ENCODE data around the gene MAML2.

Gene MAML2

DNA sequence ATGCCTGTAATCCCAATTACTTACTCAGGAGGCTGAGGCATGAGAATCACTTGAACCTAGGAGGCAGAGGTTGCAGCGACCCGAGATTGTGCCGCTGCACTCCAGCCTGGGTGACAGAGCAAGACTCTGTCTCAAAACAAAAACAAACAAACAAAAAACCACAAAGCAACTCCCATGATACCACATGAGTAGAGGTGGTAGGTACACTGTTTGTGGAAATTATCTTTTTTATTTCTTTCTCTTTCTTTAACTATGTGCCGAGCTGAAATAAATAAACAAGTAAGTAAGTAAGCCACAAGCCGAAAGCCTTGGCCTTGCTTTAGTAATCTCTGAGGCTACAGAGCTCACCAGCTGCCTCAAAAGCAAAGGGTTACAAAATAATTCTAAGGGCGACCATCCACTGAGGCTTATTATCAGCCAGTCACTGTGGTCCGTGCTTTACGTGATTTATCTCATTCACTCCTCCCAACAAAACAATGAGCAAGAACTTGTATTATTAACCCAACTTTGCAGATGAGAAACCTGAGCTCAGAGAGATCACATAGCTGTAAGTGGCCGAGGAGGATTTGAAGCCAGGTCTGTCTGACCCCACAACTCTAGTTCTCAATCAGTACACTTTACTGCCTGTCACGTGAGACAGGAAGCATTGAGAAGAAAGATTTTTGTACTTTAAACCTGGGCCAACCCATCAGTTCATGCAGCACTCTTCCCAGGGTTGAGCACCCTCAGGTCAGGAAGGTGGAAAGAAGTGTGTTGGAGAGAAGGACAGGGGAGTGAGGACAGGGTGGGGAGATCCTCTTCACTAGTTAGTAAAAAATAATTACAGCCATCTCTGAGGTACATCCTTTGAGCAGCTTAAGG, 349.3 kb downstream of the MAML2 start:
- no peak for DNase-seq

GRCh38 chr11:95991545-95991944, 351.4 kb downstream of the MAML2 start:
- DNase-seq, result no peak

GRCh38 chr11:95991101-95991500, 351.9 kb downstream of the MAML2 start:
- no peak for DNase-seq

- no peak for DNase-seq
These were observed 353.2 kb downstream of the MAML2 start for GRCh38 chr11:95989780-95990179.

DNA sequence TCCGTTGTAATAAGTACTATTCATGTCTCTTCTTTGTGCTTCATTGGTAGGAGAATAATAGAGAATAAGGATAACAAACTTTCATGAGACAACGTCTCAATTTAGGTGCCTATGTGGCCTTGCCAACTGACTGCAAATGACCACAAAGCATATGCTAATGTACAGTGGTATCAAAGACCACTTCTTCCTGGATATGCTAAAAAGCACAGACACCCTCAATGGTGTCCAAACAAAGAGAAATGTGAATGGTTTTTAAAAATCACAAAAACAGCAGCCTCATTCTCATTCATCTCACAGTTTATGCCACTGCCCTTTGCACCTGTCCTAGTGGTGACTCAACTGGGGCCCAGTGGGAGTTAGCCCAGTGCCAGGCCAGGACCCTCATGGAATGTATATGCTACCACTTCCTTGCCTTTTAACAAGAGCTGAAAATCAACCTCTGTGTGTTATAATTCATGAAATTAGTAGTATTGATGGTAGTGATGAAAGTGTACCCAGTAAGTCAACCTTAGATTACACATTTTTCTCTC, 353.9 kb downstream of the MAML2 start:
- no peak for DNase-seq

GRCh38 chr11:95985174-95985808, 357.7 kb downstream of the MAML2 start:
- no peak for DNase-seq

- DNase-seq, result no peak
These were observed 358.9 kb downstream of the MAML2 start for GRCh38 chr11:95984072-95984471.

- no peak for DNase-seq
These were observed 365.3 kb downstream of the MAML2 start for GRCh38 chr11:95977534-95978174.

DNA sequence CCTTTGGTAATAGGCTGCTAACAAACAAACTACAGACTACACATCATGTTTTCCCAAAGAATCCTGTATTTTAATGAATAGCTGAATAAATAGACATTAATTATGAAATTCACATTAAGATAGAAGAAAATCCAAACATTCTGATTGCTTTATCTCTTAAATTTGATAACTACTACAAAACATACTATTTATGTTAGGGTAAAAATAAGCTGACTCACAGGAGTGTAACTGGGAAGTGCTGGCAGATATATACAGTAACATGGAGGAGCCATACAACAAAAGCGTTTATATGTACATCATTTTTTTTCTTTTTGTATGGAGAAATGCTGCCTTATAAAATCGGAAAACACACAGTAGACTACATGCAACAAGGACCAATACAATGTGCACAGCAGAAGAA, 366.4 kb downstream of the MAML2 start:
- no peak for DNase-seq

DNA sequence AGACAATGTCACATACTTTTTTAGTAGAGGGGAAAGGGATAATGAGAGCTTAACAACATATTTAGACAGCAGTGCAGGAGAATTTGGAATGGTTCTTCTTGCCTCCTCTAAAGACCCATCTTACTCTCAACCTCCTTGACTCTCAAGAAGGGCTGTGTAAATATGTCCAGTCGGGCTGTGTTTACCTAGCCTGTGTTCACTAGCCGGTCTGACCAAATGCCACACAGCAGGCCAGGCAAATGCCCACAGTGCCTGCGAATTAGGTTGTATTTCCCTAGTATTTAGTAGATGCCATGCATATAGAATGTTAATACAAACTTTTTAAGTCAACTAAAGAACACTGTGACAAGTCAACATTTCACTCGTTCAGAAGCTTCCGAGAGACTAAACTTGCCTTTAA, 367.7 kb downstream of the MAML2 start:
- DNase-seq, result no peak

DNA sequence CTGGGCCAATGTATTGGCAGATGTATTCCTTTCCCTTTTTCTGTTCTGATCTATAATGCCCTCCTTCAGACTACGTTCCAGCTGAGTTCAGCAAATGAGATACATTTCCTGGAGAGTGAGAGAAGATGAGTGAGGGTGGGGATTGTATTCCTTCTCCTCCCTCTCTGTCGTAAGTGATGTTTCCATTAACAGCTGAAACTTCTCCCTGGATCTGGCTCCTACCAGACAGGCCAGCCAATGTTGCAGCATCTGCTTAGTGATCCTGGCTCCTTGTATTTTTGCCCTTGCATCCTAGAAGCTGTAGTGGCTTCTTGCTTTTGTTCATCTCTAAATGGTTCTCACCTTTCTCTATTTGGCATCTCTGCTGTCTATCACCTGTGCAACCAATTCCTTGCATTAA, 370.9 kb downstream of the MAML2 start:
- DNase-seq, result no peak

DNA sequence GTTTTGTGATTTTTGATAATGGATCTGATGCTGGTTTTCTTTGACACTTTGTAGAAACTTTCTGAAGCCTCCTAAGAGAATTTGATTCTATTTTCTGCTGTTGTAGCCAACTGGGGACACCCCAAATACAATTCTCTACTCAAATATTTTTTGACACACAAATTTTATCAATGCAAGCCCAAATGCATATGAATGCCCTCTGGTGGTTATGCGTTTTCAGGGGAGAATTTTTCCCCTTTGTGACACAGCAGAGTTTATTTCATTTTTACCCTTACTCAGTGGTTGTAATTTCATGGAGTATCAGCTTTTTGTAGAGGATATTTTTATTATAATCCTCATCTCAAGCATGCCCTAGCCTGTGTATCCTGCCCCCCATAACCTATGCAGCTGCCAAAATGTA, 374.4 kb downstream of the MAML2 start:
- DNase-seq, result no peak

DNA sequence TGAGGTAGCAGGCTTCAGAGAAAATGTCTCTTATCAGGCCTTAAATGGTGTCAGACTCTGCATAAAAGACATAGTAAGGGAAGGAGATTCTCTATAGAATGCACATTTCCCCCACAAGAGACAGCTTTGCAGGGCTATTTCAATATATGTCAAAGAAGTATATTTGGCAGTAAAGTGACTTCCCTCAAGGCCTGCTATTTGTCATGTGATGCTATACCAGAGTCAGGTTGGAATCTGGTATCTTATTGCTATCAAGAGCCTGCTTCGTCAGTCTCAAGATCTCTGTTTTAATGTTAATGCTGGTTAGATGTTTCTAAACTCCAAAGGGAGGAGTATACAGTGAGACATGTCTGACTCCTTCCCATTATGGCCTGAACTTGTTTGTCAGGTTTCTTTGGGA, 378.7 kb downstream of the MAML2 start:
- no peak for DNase-seq

DNA sequence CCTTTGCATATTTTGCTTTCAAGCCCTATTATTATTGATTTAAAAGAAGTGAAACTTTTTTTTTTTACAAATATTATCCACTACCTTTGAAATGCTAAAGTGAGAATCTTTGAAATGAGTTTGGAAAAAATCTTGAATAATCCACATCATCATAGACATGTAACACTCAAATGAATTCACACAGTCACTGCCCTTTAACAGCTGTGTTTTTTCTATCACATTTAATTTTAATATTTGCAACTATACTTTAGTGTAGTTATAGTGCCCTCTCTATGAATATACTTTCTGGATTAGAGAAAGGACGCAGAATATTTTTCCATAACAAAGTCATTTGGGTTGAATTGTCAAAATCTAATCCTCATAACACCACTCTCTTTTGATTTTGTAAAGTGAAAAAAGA, 381.2 kb downstream of the MAML2 start:
- DNase-seq, result no peak

DNA sequence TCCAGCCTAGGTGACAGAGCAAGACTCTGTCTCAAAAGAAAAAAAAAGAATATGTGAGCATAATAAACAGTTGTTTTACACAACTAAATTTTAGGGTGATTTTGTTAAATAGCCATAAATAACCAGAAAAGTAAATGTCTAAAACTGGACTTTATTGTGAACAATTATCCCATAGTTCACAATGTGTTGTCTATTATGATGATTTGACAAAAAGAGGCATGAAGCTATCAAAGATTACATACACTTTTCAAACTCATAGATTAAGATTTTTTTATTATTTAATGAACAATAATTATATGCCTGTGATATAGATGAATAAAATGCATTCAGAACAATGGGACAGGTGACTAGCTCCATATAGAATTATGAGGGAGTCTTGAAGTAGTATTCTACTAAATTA, 392.1 kb downstream of the MAML2 start:
- DNase-seq, result no peak

GRCh38 chr11:95948637-95949036, 394.4 kb downstream of the MAML2 start:
- no peak for DNase-seq

- DNase-seq, result no peak
These were observed 398.4 kb downstream of the MAML2 start for GRCh38 chr11:95944623-95945022.

- no peak for DNase-seq
These were observed 399.4 kb downstream of the MAML2 start for GRCh38 chr11:95943546-95943945.

GRCh38 chr11:95939091-95939490, 403.9 kb downstream of the MAML2 start:
- DNase-seq, result no peak

- DNase-seq, result no peak
These were observed 405.6 kb downstream of the MAML2 start for GRCh38 chr11:95937358-95937757.

GRCh38 chr11:95933594-95933993, 409.4 kb downstream of the MAML2 start:
- no peak for DNase-seq

DNA sequence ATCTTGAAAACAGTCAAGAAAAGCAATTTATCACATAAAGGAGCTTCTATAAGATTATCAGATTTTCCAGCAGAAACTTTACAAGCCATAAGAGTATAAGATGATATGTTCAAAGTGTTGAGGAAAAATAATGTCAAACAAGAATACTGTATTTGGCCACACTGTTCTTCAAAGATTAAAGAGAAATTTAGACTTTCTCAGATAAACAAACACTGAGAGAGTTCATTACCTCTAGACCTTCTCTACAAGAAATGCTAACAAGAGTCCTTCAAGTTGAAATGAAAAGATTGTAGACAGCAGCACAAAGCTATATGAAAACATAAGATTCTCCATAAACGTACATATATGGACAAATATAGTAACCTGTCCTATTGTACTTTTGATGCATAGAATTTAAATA, 411.1 kb downstream of the MAML2 start:
- no peak for DNase-seq

DNA sequence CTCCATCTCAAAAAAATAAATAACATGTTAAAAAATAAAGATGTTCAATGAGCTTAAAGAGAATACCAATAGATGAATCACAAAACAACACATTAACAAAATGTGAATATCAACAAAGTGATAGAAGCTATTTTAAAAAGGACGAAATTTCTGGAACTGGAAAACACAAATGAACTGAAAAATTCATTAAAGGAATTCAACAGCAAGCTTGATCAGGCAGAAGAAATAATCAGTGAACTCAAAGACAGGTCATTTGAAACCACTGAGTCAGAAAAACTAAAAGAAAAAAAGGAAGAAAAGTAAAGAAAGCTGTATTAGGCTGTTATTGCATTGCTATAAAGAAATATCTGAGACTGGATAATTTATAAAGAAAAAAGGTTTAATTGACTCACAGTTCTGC, 412.0 kb downstream of the MAML2 start:
- DNase-seq, result no peak

- no peak for DNase-seq
These were observed 416.3 kb downstream of the MAML2 start for GRCh38 chr11:95926726-95927125.

All from stimulated activated CD4-positive, alpha-beta T cell treated with anti-CD3 and anti-CD28 coated beads, Interleukin-2, amount 100 ng/mL, for 24 hours (primary cell).